SK-N-SH (cell line): ENCODE data around the gene C1orf174. TPM values are rescaled to one million over a fixed set of nuclear protein-coding genes. Genes with fewer than 3 reads are reported as not detected.

Source experiments
- CTCF ChIA-PET: fragments of 300-600, 350-600 bp; formaldehyde crosslinking; extraction: SDS; loops from one replicate; lab custom pipeline; 2021; lab: Yijun Ruan, JAX
- POLR2A ChIA-PET: fragments of 350-600 bp; sonication (Branson Sonifier 250); formaldehyde crosslinking; extraction: SDS; loops from one replicate; lab custom pipeline; 2020; ENCODE audit warnings: antibody characterized with exemption, inconsistent platforms; lab: Yijun Ruan, JAX
- DNase-seq: peaks from one replicate; pipeline ENCODE4 v3.0.0; 2012
- H2AFZ ChIP-seq: fragments of 200-600 bp; sonication (generic); 2 replicates; pipeline ENCODE4 v1.8.1; 2016; ENCODE audit warnings: antibody characterized with exemption, mild to moderate bottlenecking, low read depth
- H3F3A ChIP-seq: fragments of 200-600 bp; sonication (generic); replicated peaks from 2 replicates; pipeline ENCODE3; 2016; ENCODE audit warnings: antibody characterized with exemption, mild to moderate bottlenecking; ENCODE audit not compliant: insufficient read depth
- H3K27ac ChIP-seq, 2 experiments: fragments of 200-500 bp in 1 of 2; fragments of 200-600 bp in 1 of 2; sonication (Bioruptor generic) in 1 of 2; sonication (generic), shearing (Covaris generic) in 1 of 2; 2 replicates each; pipeline versions ENCODE4 v1.5.1 to v1.6.1; 2014 to 2016; ENCODE audit warnings: low read depth in 2 of 2, inconsistent platforms in 1 of 2, low read length in 1 of 2, mild to moderate bottlenecking in 1 of 2, mixed read lengths in 1 of 2
- H3K27me3 ChIP-seq: fragments of 200-600 bp; sonication (generic), shearing (Covaris generic); 2 replicates; pipeline ENCODE4 v1.6.1; 2016; ENCODE audit warnings: mixed run types; ENCODE audit not compliant: insufficient read depth
- H3K36me3 ChIP-seq, 2 experiments: fragments of 200-500 bp in 1 of 2; fragments of 200-600 bp in 1 of 2; sonication (Bioruptor generic) in 1 of 2; sonication (generic) in 1 of 2; replicated peaks in 1 of 2; 2 replicates each; pipeline versions ENCODE3 to v1.5.1; 2014 to 2016; ENCODE audit warnings: low read length in 1 of 2, mild to moderate bottlenecking in 1 of 2; ENCODE audit not compliant: insufficient read depth in 2 of 2, control insufficient read depth in 1 of 2
- H3K4me1 ChIP-seq, 2 experiments: fragments of 200-500 bp in 1 of 2; fragments of 200-600 bp in 1 of 2; sonication (Bioruptor generic) in 1 of 2; sonication (generic), shearing (Covaris generic) in 1 of 2; 2 replicates each; pipeline versions ENCODE4 v1.5.1 to v1.6.1; 2014 to 2016; ENCODE audit warnings: low read depth in 1 of 2, low read length in 1 of 2, mixed run types in 1 of 2; ENCODE audit not compliant: insufficient read depth in 2 of 2, control insufficient read depth in 1 of 2
- H3K4me2 ChIP-seq: fragments of 200-600 bp; sonication (generic), shearing (Covaris generic); 2 replicates; pipeline ENCODE4 v1.6.1; 2017; ENCODE audit warnings: mixed run types
- H3K4me3 ChIP-seq, 2 experiments: fragments of 200-500 bp in 1 of 2; fragments of 200-600 bp in 1 of 2; sonication (Bioruptor generic) in 1 of 2; sonication (generic), shearing (Covaris generic) in 1 of 2; 2 replicates each; pipeline versions ENCODE4 v1.5.1 to v1.8.1; 2014 to 2016; ENCODE audit warnings: low read depth in 2 of 2, inconsistent platforms in 1 of 2, low read length in 1 of 2, mild to moderate bottlenecking in 1 of 2, mixed read lengths in 1 of 2, moderate library complexity in 1 of 2
- H3K79me2 ChIP-seq: fragments of 200-600 bp; sonication (generic); 2 replicates; pipeline ENCODE4 v1.8.1; 2017; ENCODE audit warnings: mild to moderate bottlenecking; ENCODE audit not compliant: insufficient read depth
- H3K9ac ChIP-seq: fragments of 200-600 bp; sonication (generic); 2 replicates; pipeline ENCODE4 v1.6.1; 2017; ENCODE audit warnings: mixed run types
- H3K9me2 ChIP-seq: fragments of 200-600 bp; sonication (generic); 2 replicates; pipeline ENCODE4 v1.6.1; 2017; ENCODE audit warnings: mixed run types
- H3K9me3 ChIP-seq: fragments of 200-600 bp; sonication (generic); 2 replicates; pipeline ENCODE4 v1.6.1; 2017; ENCODE audit warnings: mixed run types, mild to moderate bottlenecking, moderate library complexity
- H4K20me1 ChIP-seq: fragments of 200-600 bp; sonication (generic); 2 replicates; pipeline ENCODE4 v1.6.1; 2017; ENCODE audit warnings: mild to moderate bottlenecking, mixed run types; ENCODE audit not compliant: insufficient read depth
- EP300 ChIP-seq, 2 experiments: IDR thresholded peaks; 2 replicates each; pipeline versions ENCODE4 v1.4.0 to v1.6.1; 2012; ENCODE audit warnings: borderline replicate concordance in 1 of 2, low read depth in 1 of 2, low read length in 1 of 2
- FOSL2 ChIP-seq: IDR thresholded peaks from 2 replicates; pipeline ENCODE4 v1.4.0; 2012; ENCODE audit warnings: low read depth, mild to moderate bottlenecking, moderate library complexity, borderline replicate concordance
- JUND ChIP-seq: IDR thresholded peaks from 2 replicates; pipeline ENCODE4 v1.4.0; 2012
- MEF2A ChIP-seq: IDR thresholded peaks from 2 replicates; pipeline ENCODE4 v1.4.0; 2012; ENCODE audit warnings: low read depth, borderline replicate concordance
- NFIC ChIP-seq: IDR thresholded peaks from 2 replicates; pipeline ENCODE4 v1.4.0; 2012; ENCODE audit warnings: borderline replicate concordance
- NRF1 ChIP-seq: IDR thresholded peaks from 2 replicates; pipeline ENCODE4 v1.6.1; 2012; ENCODE audit warnings: low read depth, mild to moderate bottlenecking, low read length
- POLR2AphosphoS5 ChIP-seq: IDR thresholded peaks from 2 replicates; pipeline ENCODE4 v1.6.1; 2012; ENCODE audit warnings: low read depth, low read length
- RCOR1 ChIP-seq: fragments of 150-350 bp; IDR thresholded peaks from 2 replicates; pipeline ENCODE4 v1.6.1; 2017; ENCODE audit warnings: antibody characterized with exemption, low read length
- RFX5 ChIP-seq: IDR thresholded peaks from 2 replicates; pipeline ENCODE4 v1.6.1; 2012; ENCODE audit warnings: mild to moderate bottlenecking, improper control_type of control experiment, low read length
- SMC3 ChIP-seq: IDR thresholded peaks from 2 replicates; pipeline ENCODE4 v1.6.1; 2012; ENCODE audit warnings: low read depth, low read length, improper control_type of control experiment
- TEAD4 ChIP-seq: IDR thresholded peaks from 2 replicates; pipeline ENCODE4 v1.4.0; 2012; ENCODE audit warnings: mild to moderate bottlenecking, borderline replicate concordance; ENCODE audit not compliant: insufficient read depth
- WGBS: methylation state at CpG from one replicate; pipeline ENCODE4 v1.1.6; 2017; ENCODE audit warnings: low lambda C conversion rate; 5-methylcytosine and 5-hydroxymethylcytosine counted together
- polyA plus RNA-seq, 3 experiments: library from polyadenylated mRNA; depleted of rRNA; stranded (reverse); fragments of >200 nt; gene quantifications; 2 replicates each; pipeline ENCODE4 v1.2.3, GENCODE V29; 2012
- TF ChIP-seq, protein P1 (sequence below): IDR thresholded peaks from 2 replicates; pipeline ENCODE4 v1.4.0; 2012; ENCODE audit warnings: low read depth
- TF ChIP-seq, protein P2 (sequence below): IDR thresholded peaks from 2 replicates; pipeline ENCODE4 v1.4.0; 2012; ENCODE audit warnings: low read depth, borderline replicate concordance
- TF ChIP-seq, protein P3 (sequence below): fragments of 200-600 bp; sonication (generic); IDR thresholded peaks from 2 replicates; pipeline ENCODE4 v1.6.1; 2017; ENCODE audit warnings: antibody characterized with exemption, mild to moderate bottlenecking, moderate library complexity
- TF ChIP-seq, protein P4 (sequence below): IDR thresholded peaks from 2 replicates; pipeline ENCODE4 v1.6.1; 2012; ENCODE audit warnings: mild to moderate bottlenecking, low read depth, low read length, moderate library complexity
- TF ChIP-seq, protein P5 (sequence below): IDR thresholded peaks from 2 replicates; pipeline ENCODE4; 2012
- TF ChIP-seq, protein P6 (sequence below): fragments of 150-350 bp; IDR thresholded peaks from 2 replicates; pipeline ENCODE4 v1.6.1; 2016; ENCODE audit warnings: mild to moderate bottlenecking, low read depth, low read length
- TF ChIP-seq, protein P7 (sequence below): IDR thresholded peaks from 2 replicates; pipeline ENCODE4 v1.4.0; 2012; ENCODE audit warnings: low read depth, borderline replicate concordance

The C1orf174 gene
- polyA plus RNA-seq, 1 of the 3 experiments (the other 2 are of a cell fraction), result 21.4 TPM

DNA sequence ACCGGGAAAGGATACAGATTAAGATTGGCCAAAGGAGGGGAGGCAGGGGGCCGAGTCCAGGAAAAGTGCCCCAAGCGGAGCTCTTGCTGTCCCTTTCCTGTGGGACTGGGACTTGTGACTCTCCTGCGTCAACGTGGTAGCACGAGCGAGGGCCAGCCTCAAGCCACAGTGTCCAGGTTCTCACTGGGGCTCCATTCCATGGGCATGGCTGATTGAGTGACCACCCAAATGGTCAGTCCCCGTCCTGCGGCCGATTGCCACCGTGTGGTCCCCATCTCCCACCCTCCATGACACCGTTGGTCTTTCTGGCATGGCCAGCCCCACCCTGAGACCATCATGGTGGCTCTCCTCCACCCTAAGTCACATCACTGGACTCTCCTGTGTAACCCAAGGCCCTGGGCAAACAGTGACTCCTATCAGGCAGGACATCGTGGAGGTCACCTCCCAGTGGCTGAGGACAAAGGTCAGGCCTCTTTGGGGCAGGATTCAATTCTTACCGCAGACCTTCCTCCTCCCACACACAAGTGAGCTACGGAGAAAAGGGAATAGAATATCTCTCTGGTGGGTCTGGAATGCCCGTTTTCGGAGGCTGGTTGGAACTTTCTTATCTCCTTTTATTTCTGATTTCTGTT, 8.9 kb upstream of the C1orf174 start:
- H3K4me2 ChIP-seq, result no peak overlapping the region
- ChIA-PET CTCF (no interaction called here), POLR2A (no interaction called here)
- no peaks in the 10 kb centered on the region for H3K9me3 ChIP-seq
- 66% methylated on average over 13 of the region's 17 CpGs for WGBS
- H3K4me1 ChIP-seq, result no peaks in the 10 kb centered on the region; a peak in 1 of 4 replicates
- no peak overlapping the region for H3K4me3 ChIP-seq
- no peak for DNase-seq
- no peaks in the 10 kb centered on the region for H3K36me3 ChIP-seq
- no peaks in the 10 kb centered on the region for H4K20me1 ChIP-seq
- H3K27ac ChIP-seq, result no peak overlapping the region
- no peaks in the 10 kb centered on the region for H3F3A ChIP-seq
- no peak overlapping the region for H3K9ac ChIP-seq
- no peak for TF ChIP-seq NFIC
- TF ChIP-seq EP300 (IDR thresholded peaks at IDR 0.05; ENCODE audit: borderline replicate concordance in 1 of 2, low read depth in 1 of 2, low read length in 1 of 2), result no peak
- TF ChIP-seq, protein P1, sequence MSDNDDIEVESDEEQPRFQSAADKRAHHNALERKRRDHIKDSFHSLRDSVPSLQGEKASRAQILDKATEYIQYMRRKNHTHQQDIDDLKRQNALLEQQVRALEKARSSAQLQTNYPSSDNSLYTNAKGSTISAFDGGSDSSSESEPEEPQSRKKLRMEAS, result no peak
- TF ChIP-seq NRF1, result no peak
- TF ChIP-seq, protein P2, sequence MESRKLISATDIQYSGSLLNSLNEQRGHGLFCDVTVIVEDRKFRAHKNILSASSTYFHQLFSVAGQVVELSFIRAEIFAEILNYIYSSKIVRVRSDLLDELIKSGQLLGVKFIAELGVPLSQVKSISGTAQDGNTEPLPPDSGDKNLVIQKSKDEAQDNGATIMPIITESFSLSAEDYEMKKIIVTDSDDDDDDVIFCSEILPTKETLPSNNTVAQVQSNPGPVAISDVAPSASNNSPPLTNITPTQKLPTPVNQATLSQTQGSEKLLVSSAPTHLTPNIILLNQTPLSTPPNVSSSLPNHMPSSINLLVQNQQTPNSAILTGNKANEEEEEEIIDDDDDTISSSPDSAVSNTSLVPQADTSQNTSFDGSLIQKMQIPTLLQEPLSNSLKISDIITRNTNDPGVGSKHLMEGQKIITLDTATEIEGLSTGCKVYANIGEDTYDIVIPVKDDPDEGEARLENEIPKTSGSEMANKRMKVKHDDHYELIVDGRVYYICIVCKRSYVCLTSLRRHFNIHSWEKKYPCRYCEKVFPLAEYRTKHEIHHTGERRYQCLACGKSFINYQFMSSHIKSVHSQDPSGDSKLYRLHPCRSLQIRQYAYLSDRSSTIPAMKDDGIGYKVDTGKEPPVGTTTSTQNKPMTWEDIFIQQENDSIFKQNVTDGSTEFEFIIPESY, result no peak
- no peak for TF ChIP-seq POLR2AphosphoS5
- no peak for TF ChIP-seq FOSL2
- TF ChIP-seq RFX5, result no peak
- no peak for TF ChIP-seq SMC3
- TF ChIP-seq, protein P3, sequence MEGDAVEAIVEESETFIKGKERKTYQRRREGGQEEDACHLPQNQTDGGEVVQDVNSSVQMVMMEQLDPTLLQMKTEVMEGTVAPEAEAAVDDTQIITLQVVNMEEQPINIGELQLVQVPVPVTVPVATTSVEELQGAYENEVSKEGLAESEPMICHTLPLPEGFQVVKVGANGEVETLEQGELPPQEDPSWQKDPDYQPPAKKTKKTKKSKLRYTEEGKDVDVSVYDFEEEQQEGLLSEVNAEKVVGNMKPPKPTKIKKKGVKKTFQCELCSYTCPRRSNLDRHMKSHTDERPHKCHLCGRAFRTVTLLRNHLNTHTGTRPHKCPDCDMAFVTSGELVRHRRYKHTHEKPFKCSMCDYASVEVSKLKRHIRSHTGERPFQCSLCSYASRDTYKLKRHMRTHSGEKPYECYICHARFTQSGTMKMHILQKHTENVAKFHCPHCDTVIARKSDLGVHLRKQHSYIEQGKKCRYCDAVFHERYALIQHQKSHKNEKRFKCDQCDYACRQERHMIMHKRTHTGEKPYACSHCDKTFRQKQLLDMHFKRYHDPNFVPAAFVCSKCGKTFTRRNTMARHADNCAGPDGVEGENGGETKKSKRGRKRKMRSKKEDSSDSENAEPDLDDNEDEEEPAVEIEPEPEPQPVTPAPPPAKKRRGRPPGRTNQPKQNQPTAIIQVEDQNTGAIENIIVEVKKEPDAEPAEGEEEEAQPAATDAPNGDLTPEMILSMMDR, result no peak
- TF ChIP-seq, protein P4, sequence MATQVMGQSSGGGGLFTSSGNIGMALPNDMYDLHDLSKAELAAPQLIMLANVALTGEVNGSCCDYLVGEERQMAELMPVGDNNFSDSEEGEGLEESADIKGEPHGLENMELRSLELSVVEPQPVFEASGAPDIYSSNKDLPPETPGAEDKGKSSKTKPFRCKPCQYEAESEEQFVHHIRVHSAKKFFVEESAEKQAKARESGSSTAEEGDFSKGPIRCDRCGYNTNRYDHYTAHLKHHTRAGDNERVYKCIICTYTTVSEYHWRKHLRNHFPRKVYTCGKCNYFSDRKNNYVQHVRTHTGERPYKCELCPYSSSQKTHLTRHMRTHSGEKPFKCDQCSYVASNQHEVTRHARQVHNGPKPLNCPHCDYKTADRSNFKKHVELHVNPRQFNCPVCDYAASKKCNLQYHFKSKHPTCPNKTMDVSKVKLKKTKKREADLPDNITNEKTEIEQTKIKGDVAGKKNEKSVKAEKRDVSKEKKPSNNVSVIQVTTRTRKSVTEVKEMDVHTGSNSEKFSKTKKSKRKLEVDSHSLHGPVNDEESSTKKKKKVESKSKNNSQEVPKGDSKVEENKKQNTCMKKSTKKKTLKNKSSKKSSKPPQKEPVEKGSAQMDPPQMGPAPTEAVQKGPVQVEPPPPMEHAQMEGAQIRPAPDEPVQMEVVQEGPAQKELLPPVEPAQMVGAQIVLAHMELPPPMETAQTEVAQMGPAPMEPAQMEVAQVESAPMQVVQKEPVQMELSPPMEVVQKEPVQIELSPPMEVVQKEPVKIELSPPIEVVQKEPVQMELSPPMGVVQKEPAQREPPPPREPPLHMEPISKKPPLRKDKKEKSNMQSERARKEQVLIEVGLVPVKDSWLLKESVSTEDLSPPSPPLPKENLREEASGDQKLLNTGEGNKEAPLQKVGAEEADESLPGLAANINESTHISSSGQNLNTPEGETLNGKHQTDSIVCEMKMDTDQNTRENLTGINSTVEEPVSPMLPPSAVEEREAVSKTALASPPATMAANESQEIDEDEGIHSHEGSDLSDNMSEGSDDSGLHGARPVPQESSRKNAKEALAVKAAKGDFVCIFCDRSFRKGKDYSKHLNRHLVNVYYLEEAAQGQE, result no peak
- no peak for TF ChIP-seq TEAD4
- TF ChIP-seq RCOR1, result no peak
- TF ChIP-seq, protein P5, sequence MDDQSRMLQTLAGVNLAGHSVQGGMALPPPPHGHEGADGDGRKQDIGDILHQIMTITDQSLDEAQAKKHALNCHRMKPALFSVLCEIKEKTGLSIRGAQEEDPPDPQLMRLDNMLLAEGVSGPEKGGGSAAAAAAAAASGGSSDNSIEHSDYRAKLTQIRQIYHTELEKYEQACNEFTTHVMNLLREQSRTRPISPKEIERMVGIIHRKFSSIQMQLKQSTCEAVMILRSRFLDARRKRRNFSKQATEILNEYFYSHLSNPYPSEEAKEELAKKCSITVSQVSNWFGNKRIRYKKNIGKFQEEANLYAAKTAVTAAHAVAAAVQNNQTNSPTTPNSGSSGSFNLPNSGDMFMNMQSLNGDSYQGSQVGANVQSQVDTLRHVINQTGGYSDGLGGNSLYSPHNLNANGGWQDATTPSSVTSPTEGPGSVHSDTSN, result no peak
- TF ChIP-seq JUND, result no peak
- TF ChIP-seq MEF2A, result no peak
- TF ChIP-seq, protein P6, sequence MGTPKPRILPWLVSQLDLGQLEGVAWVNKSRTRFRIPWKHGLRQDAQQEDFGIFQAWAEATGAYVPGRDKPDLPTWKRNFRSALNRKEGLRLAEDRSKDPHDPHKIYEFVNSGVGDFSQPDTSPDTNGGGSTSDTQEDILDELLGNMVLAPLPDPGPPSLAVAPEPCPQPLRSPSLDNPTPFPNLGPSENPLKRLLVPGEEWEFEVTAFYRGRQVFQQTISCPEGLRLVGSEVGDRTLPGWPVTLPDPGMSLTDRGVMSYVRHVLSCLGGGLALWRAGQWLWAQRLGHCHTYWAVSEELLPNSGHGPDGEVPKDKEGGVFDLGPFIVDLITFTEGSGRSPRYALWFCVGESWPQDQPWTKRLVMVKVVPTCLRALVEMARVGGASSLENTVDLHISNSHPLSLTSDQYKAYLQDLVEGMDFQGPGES, result no peak
- TF ChIP-seq, protein P7, sequence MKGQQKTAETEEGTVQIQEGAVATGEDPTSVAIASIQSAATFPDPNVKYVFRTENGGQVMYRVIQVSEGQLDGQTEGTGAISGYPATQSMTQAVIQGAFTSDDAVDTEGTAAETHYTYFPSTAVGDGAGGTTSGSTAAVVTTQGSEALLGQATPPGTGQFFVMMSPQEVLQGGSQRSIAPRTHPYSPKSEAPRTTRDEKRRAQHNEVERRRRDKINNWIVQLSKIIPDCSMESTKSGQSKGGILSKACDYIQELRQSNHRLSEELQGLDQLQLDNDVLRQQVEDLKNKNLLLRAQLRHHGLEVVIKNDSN, result no peak
- no peaks in the 10 kb centered on the region for H3K79me2 ChIP-seq
- H3K27me3 ChIP-seq, result no peaks in the 10 kb centered on the region
- no peaks in the 10 kb centered on the region for H3K9me2 ChIP-seq
- no peak overlapping the region for H2AFZ ChIP-seq
